Measurements from ENCODE around the gene SHC3.

Gene SHC3

GRCh38 chr9:89154218-89154617, 24.4 kb downstream of the SHC3 start:
- DNase-seq (ENCODE audit: low read depth) = no peak

- peak; percentile 75 for DNase-seq (ENCODE audit: low read depth)
Observed at GRCh38 chr9:89153232-89154017, 25.2 kb downstream of the SHC3 start.

DNA sequence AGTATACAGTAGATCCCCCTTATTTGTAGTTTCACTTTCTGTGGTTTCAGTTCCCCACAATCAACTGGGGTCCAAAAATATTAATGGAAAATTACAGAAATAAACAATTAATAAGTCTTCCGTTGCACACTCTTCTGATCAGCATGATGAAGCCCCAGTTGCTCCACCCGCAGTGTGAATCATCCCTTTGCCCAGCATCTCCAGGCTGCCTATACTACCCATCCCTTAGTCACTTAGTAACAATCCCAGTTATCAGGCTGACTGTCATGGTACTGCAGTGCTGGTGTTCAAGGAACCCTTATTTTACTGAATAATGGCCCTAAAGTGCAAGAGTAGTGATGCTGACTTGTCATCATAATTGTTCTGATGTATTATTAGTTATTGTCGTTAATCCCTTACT, 28.9 kb downstream of the SHC3 start:
- DNase-seq (ENCODE audit: low read depth) = no peak

DNA sequence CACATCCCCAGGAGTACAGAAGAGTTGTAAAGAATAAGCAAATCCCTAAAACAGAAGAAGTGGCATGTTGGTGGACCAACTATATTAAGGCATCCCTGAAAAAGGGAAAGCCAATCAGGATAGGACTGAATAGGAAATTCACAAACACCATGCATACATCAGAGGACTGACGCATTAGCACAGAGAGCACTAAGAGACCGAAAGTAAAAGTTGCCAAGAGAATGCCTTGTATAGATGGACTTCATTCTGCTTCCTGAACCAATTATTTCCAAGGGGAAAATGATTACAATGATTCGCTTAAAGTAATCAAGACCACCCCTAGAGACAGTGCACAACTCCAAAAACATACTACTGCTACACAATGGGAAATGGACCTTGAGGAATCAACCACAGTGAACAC, 33.5 kb downstream of the SHC3 start:
- no peak for DNase-seq (ENCODE audit: low read depth)

DNA sequence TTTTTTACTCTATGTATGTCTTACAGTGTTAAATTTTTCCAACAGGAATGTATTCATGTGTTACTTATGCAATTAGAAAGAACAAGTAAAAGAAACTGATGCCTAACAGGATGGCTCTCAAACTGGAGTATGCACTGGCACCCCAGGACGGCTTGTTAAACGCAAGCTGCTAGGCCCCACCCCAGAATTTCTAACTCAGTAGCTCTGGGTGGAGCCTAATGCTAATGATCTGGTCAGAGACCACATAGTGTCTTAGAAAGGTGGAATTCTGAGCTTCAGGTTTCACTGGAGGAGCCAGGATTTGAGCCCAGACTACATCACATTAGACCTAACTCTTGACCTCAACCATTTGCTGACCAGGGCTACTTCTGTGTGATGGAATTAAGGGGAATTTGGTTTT, 34.4 kb downstream of the SHC3 start:
- no peak for DNase-seq (ENCODE audit: low read depth)

DNA sequence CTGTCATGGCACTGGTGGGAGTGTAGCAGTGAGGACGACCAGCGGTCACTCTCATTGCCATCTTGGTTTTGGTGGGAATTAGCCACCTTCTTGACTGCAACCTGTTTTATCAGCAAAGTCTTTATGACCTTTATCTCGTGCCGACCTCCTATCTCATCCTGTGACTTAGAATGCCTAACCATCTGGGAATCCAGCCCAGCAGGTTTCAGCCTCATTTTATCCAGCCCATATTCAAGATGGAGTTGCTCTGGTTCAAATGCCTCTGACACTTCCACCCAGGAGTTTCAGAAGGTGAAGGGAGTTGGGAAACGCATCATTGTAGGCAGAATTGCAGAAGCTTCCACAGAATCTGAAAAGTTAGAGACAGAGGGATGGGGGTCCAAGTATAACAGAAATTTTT, 35.4 kb downstream of the SHC3 start:
- no peak for DNase-seq (ENCODE audit: low read depth)

- DNase-seq (ENCODE audit: low read depth) = no peak
Observed at GRCh38 chr9:89139455-89139854, 39.2 kb downstream of the SHC3 start.

DNA sequence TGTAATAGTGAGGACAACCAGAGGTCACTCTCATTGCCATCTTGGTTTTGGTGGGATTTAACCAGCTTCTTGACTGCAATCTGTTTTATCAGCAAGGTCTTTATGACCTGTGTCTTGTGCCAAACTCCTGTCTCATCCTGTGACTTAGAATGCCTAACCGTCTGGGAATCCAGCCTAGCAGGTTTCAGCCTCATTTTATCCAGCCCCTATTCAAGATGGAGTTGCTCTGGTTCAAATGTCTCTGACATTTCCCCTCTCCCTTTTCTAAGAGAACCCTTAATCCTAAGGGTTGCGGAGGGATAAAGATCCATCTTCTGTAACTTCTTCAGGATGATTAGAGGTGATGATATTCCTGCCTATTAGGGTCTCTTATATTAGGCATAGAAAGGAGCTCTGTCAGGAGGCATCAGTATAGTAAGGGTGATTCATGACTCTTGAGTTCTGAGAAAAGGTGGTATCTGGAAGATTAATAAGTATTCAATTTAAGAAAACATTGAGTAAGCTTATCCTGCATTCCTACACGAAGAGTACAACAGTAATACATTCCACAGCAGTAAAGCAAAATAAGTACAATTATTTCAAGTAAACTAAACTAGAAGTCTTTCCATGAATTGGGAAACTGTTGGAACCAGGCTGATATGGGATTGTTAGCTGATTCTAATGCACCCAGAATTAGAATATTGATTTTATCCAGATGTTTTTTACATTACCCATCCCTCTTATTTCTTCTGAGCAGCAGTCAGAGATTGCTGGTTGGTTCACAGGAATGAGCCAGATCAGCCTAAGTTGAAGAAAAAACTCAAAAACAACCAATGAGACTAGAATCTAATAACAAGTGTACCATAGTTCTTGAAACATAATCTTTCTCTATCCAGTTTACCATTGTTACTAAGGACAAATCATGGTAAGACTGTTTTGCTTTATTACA, 39.9 kb downstream of the SHC3 start:
- DNase-seq (ENCODE audit: low read depth) = no peak

DNA sequence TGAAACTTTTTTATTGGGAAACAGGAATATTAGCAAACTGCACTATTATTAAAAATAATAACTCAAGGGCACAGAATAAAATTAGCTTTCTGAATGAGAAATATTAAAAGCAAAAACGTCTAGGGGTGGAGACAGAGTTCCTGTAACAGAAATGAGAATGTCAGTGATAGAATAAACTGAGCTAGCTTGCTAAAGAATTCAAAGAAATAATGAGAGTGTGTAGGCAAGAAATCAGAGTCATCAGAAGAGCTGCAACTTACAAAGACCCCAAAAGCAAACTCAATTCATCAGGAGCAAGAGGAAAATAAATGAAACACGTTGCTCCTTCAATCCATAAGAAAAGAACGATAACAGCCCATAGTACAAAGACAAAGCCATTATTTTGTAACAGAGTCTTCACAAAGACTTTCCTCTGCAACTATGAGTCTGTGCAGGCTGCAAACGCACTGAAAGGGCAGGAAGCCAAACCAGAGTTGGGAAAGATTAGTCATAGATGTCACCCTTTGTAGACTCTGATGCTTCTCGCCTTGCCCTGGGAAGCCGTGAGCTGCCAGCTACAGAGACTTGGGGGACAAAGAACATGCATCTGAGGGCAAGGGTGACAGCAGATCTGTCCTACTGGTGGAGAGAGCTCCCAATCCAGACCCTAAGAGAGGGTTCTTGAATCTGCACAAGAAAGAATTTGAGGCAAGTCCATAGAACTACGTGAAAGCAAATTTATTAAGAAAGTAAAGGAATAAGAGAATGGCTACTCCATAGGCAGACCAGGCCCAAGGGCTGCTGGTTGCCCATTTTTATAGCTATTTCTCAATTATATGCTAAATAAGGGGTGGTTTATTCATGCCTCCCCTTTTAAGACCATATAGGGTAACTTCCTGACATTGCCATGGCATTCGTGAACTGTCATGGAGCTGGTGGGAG, 40.8 kb downstream of the SHC3 start:
- DNase-seq (ENCODE audit: low read depth) = peak; percentile 84

DNA sequence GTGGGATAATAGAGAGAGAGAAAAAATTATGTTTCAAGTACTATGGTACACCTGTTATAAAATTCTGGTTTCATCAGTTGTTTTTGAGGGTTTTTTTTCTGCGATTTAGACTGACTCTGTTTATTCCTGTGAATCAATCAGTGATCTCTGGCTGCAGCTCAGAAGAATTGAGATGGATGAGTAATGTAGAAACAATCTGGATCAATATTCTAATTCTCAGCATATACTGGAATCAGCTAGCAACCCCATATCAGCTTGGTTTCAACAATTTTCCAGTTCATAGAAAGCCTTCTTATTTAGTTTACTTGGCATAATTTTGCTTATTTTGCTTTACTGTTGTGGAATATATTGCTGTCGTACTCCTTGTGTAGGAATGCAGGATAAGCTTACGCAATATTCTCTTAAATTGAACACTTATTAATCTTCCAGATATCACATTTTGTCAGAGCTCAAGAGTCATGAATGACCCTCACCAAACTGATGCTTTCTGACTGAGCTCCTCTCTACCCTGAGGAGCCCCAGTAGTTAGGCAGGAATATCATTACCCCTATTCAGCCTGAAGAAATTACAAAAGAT, 42.9 kb downstream of the SHC3 start:
- DNase-seq (ENCODE audit: low read depth) = no peak

DNA sequence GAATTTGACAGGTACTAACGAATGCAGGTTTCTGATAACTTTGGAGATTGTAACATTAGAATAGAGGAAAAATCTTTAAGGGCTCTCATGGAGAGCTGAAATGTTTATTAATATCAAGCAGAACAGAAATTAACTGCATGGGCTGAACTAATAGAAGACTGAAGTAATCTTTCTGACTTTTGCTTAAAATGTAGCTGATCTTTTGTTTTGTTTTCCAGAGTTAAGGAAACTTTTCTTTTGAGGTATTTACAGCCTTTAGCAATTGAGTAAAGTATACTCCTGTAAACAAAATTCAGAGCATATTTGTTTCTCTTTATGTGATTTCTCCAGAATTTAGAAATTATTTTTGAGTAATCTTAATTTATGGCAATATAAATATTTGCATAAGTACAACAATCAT, 43.9 kb downstream of the SHC3 start:
- no peak for DNase-seq (ENCODE audit: low read depth)

DNA sequence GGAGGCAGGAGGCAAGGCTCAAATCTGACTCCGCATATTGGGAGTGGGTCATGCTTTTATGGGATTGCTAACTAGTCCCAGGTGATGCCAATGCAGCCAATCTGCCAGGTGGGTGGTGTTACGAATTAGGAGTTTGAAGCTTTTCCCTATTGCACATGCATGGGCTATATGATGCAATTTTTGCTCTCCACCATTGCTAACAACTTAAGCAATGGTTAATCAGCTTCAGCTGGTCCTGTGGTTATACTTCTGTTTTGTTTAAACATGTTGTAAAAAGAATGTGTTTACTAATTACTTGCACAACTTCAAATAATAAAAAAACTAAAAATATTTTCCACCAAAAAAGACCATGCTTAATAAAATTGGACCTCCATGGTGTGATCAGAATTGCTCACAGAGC, 55.7 kb downstream of the SHC3 start:
- DNase-seq (ENCODE audit: low read depth) = no peak

GRCh38 chr9:89120704-89121103, 57.9 kb downstream of the SHC3 start:
- no peak for DNase-seq (ENCODE audit: low read depth)

GRCh38 chr9:89116805-89117192, 61.8 kb downstream of the SHC3 start:
- no peak for DNase-seq (ENCODE audit: low read depth)

DNA sequence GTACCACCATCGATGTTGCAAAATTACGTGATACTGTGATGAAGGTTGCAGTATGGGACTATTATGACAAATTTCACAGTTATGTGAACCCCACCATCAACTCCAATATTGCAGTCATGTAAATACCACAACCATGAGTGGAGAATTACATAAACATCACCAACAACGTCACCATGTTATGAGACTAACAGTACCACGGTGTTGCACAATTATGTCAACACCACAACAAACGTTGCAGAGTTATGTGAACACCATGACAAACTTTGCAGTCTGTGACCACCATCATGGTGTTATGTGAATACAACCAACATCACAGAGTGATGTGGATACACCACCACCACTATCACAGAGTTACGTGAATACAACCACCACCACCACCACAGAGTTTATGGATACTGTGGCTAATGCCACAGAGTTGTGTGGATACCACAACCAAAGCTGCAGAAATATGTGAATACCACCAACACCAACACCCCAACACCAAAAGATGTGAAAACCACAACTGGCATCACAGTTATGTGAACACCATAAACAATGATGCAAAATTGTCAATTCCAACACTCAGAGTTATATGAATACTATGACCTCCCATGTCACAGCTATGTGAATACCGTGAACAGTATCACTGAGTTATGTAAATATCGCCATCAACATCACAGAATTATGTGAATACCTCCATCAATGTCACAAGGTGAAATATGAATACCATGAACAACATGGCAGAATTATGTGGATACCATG, 62.4 kb downstream of the SHC3 start:
- DNase-seq (ENCODE audit: low read depth) = peak; percentile 63

DNA sequence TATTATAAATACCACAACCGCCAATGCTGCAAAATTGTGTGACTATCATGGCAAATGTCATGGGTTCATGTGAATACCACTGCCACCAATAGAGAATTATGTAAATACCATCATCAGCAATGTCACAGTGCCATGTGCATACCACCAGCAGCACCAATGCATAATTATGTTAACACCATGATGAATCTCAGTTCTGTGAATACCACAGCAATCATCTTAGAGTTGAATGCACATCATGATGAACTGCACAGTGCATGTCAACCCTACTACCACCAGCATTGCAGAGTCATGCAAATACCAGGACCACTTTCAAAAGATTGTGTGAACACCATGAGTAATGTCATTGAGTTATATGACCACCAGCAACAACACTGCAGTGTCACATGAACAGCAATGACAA, 63.2 kb downstream of the SHC3 start:
- DNase-seq (ENCODE audit: low read depth) = no peak

GRCh38 chr9:89114741-89115140, 63.9 kb downstream of the SHC3 start:
- no peak for DNase-seq (ENCODE audit: low read depth)

DNA sequence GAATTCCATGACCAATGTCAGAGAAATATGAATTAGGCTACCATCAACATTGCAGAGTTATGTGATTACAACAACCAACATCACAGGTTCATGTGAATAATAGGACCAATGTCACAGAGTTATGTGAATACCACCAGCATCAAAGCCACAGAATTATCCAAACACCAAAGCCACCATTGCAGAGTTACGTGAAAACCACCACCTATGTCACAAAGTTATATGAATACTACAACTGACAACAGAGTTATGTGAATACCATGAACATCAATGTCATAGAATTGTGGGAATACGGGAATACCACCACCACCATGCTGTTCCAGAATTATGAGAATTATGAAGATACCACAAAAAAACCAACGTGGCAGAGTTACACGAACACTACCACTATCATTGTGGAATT, 64.8 kb downstream of the SHC3 start:
- DNase-seq (ENCODE audit: low read depth) = no peak

- no peak for DNase-seq (ENCODE audit: low read depth)
Observed at GRCh38 chr9:89112243-89112642, 66.4 kb downstream of the SHC3 start.

DNA sequence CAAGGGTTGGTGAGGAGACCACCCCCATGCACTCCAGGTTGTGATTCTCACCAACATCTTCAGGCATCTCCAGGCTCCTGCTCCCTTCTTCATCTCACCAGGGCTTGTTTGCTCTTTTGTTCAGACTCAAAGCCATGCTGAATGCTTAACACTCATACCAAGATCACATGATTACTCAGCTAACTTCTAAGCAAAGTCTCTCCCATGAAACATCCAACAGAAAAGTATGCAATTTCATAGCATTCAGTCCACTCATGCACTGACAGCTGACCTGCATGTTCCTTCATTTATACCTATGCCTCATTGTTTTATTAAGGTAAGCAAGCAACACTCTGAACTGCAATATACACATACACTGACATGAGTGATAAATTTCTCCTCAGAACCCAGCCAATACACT, 69.0 kb downstream of the SHC3 start:
- DNase-seq (ENCODE audit: low read depth) = no peak

- DNase-seq (ENCODE audit: low read depth) = no peak
Observed at GRCh38 chr9:89107406-89107805, 71.2 kb downstream of the SHC3 start.
